LNCaP clone FGC (cell line): Measurements from ENCODE around the gene INPP5D.

Experiments
- DNase-seq: peaks from one replicate; pipeline ENCODE4 v3.0.0-alpha.2; 2011; ENCODE audit warnings: low read depth
- H3K4me3 ChIP-seq: 2 replicates; pipeline ENCODE4 v1.5.1; 2011; ENCODE audit warnings: mild to moderate bottlenecking, low read depth, low read length, control low read depth
- CTCF ChIP-seq: IDR thresholded peaks from 2 replicates; pipeline ENCODE4 v1.5.1; 2012; ENCODE audit warnings: mild to moderate bottlenecking; ENCODE audit not compliant: control insufficient read depth, insufficient read depth; ENCODE audit errors: extremely low read depth

Gene INPP5D

GRCh38 chr2:233081731-233082221 is 21.6 kb downstream of the INPP5D start:
- TF ChIP-seq CTCF = no peak
- no peak overlapping the region for H3K4me3 ChIP-seq
- no peak for DNase-seq

GRCh38 chr2:233082222-233082930 is 22.2 kb downstream of the INPP5D start:
- no peak for DNase-seq
- TF ChIP-seq CTCF = no peak
- no peak overlapping the region for H3K4me3 ChIP-seq

- no peak for TF ChIP-seq CTCF
- no peak overlapping the region for H3K4me3 ChIP-seq
- DNase-seq = no peak
These were observed 23.0 kb downstream of the INPP5D start for GRCh38 chr2:233082931-233083755.

GRCh38 chr2:233083782-233084181 is 23.6 kb downstream of the INPP5D start:
- TF ChIP-seq CTCF = no peak
- H3K4me3 ChIP-seq = no peak overlapping the region
- DNase-seq = no peak

- no peak overlapping the region for H3K4me3 ChIP-seq
- DNase-seq = no peak
These were observed 24.3 kb downstream of the INPP5D start for GRCh38 chr2:233084488-233084887.

More at GRCh38 chr2:233084488-233084887, 24.3 kb downstream of the INPP5D start:
- TF ChIP-seq CTCF = no peak
